NCI-H82 (cell line): ENCODE results near the gene RGS6.

Experiments
- DNase-seq: peaks from one replicate; lab custom pipeline; 2025; lab: John Stamatoyannopoulos, UW

The RGS6 gene

GRCh38 chr14:72525087-72525915 lies 593.1 kb downstream of the RGS6 start:
- DNase-seq, result no peak

- DNase-seq, result no peak
These were observed 595.4 kb downstream of the RGS6 start for GRCh38 chr14:72527591-72527990.

GRCh38 chr14:72528059-72528862 lies 596.0 kb downstream of the RGS6 start:
- no peak for DNase-seq

- no peak for DNase-seq
These were observed 596.6 kb downstream of the RGS6 start for GRCh38 chr14:72528863-72529175.

GRCh38 chr14:72532686-72533454 lies 600.6 kb downstream of the RGS6 start:
- no peak for DNase-seq

- no peak for DNase-seq
These were observed 603.3 kb downstream of the RGS6 start for GRCh38 chr14:72535485-72535884.

GRCh38 chr14:72538387-72538786 lies 606.2 kb downstream of the RGS6 start:
- no peak for DNase-seq

GRCh38 chr14:72539661-72540315 lies 607.6 kb downstream of the RGS6 start:
- DNase-seq, result no peak

- DNase-seq, result no peak
These were observed 608.6 kb downstream of the RGS6 start for GRCh38 chr14:72540836-72541235.

GRCh38 chr14:72541546-72541945 lies 609.3 kb downstream of the RGS6 start:
- DNase-seq, result no peak

- no peak for DNase-seq
These were observed 611.1 kb downstream of the RGS6 start for GRCh38 chr14:72543341-72543740.

GRCh38 chr14:72544615-72545387 lies 612.6 kb downstream of the RGS6 start:
- DNase-seq, result no peak

GRCh38 chr14:72545411-72546311 lies 613.4 kb downstream of the RGS6 start:
- DNase-seq, result no peak

- DNase-seq, result no peak
These were observed 614.3 kb downstream of the RGS6 start for GRCh38 chr14:72546344-72547016.

- DNase-seq, result no peak
These were observed 615.8 kb downstream of the RGS6 start for GRCh38 chr14:72547999-72548398.

GRCh38 chr14:72549026-72549425 lies 616.8 kb downstream of the RGS6 start:
- DNase-seq, result no peak

- no peak for DNase-seq
These were observed 617.6 kb downstream of the RGS6 start for GRCh38 chr14:72549854-72550253.

GRCh38 chr14:72550513-72550912 lies 618.3 kb downstream of the RGS6 start:
- DNase-seq, result no peak

- no peak for DNase-seq
These were observed 620.0 kb downstream of the RGS6 start for GRCh38 chr14:72552236-72552635.

GRCh38 chr14:72553161-72553560 lies 620.9 kb downstream of the RGS6 start:
- DNase-seq, result no peak
